Suprapubic skin (tissue), 3 donors: ENCODE data around the gene MGAT5.

Source experiments
- CTCF ChIP-seq, 2 donors: fragments of 200-600 bp in 1 of 2; fragments of 450-650 bp in 1 of 2; sonication (generic) in 1 of 2; IDR thresholded peaks; one replicate each; pipeline ENCODE4 v1.5.1; 2016 to 2019; ENCODE audit warnings: antibody characterized with exemption in 2 of 2, mild to moderate bottlenecking in 1 of 2, moderate library complexity in 1 of 2
- POLR2A ChIP-seq, 2 donors: fragments of 450-650 bp; IDR thresholded peaks; one replicate each; pipeline ENCODE4 v1.6.1; 2017; ENCODE audit warnings: antibody characterized with exemption in 2 of 2, mild to moderate bottlenecking in 2 of 2, moderate library complexity in 2 of 2

GRCh38 chr2:134446383-134447017 is 192.6 kb downstream of the MGAT5 start:
- TF ChIP-seq CTCF (IDR thresholded peaks at IDR 0.05) (no peak), POLR2A (IDR thresholded peaks at IDR 0.05) (no peak)
